ENCODE results near the gene SCNN1B.

The SCNN1B gene

DNA sequence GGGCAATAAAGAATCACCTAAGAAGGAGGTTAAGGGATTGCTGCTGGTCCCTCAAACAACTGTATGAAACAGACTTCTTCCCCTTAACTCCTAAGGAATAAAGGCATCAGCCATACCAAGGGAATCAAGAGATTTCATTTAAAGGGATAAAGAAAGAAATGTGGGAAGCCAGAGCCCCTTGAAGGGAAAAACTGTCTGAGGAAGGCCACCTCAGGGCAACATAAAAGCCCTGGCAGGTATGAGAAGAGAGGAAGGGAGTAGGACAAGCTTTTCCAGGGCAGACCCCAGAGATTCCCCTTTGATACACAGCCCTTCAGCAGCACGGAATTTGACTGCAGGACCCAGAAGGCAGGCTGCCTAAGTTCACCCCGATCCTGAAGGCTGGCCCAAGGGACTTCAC, 107.4 kb downstream of the SCNN1B start:
- no peaks in the 10 kb centered on the region for H3K79me2 ChIP-seq (ENCODE audit: insufficient read depth, low read length)
- H3K4me2 ChIP-seq (ENCODE audit: low read depth, low read length, poor library complexity, severe bottlenecking), result no peak overlapping the region
- H3K27me3 ChIP-seq (ENCODE audit: low read length), result no peaks in the 10 kb centered on the region
- H3K9me2 ChIP-seq (replicated peaks; ENCODE audit: insufficient read depth, low read length), result no peaks in the 10 kb centered on the region
- no peaks in the 10 kb centered on the region for H4K20me1 ChIP-seq (ENCODE audit: low read depth, low read length)
- H3K27ac ChIP-seq (ENCODE audit: low read depth, low read length), result no peak overlapping the region
- H3K4me3 ChIP-seq (ENCODE audit: insufficient read depth, low read length, poor library complexity, severe bottlenecking), result no peak overlapping the region
- TF ChIP-seq, protein P1, sequence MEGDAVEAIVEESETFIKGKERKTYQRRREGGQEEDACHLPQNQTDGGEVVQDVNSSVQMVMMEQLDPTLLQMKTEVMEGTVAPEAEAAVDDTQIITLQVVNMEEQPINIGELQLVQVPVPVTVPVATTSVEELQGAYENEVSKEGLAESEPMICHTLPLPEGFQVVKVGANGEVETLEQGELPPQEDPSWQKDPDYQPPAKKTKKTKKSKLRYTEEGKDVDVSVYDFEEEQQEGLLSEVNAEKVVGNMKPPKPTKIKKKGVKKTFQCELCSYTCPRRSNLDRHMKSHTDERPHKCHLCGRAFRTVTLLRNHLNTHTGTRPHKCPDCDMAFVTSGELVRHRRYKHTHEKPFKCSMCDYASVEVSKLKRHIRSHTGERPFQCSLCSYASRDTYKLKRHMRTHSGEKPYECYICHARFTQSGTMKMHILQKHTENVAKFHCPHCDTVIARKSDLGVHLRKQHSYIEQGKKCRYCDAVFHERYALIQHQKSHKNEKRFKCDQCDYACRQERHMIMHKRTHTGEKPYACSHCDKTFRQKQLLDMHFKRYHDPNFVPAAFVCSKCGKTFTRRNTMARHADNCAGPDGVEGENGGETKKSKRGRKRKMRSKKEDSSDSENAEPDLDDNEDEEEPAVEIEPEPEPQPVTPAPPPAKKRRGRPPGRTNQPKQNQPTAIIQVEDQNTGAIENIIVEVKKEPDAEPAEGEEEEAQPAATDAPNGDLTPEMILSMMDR (IDR thresholded peaks at IDR 0.05; ENCODE audit: insufficient read depth, low read length, poor library complexity, severe bottlenecking), result no peak
- no peak for TF ChIP-seq EZH2phosphoT487 (conservative IDR thresholded peaks at IDR 0.05; ENCODE audit: low read length)
- H3K9ac ChIP-seq (ENCODE audit: low read length), result no peak overlapping the region
- no peaks in the 10 kb centered on the region for H3K36me3 ChIP-seq (ENCODE audit: low read length)
- H3K9me3 ChIP-seq (ENCODE audit: insufficient read depth, low read length), result no peaks in the 10 kb centered on the region
- H3F3A ChIP-seq (ENCODE audit: insufficient read depth), result no peaks in the 10 kb centered on the region
- no peak overlapping the region for H2AFZ ChIP-seq (ENCODE audit: low read depth, low read length, severe bottlenecking)

DNA sequence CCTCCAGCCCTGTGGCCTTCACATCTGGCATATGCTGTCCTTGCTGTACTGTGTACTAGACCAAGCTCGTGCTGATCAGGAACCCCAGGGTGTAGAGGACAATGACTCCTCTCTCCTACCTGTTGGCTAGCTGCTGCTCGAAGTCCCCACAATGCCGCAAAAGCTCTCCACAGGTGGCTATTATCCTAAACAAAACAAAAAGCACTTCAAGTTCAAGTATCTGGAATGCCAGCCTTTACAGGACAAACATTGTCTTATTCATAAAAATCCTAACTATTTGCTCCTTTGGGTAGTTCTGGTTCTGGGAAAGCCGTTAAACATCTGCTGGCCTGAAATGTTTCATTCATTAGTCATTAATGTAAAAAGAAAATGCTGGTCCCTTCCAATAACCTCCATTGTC, 108.1 kb downstream of the SCNN1B start:
- no peaks in the 10 kb centered on the region for H3K9me2 ChIP-seq (replicated peaks; ENCODE audit: insufficient read depth, low read length)
- H3K9me3 ChIP-seq (ENCODE audit: insufficient read depth, low read length), result no peaks in the 10 kb centered on the region
- no peak overlapping the region for H3K27ac ChIP-seq (ENCODE audit: low read depth, low read length)

DNA sequence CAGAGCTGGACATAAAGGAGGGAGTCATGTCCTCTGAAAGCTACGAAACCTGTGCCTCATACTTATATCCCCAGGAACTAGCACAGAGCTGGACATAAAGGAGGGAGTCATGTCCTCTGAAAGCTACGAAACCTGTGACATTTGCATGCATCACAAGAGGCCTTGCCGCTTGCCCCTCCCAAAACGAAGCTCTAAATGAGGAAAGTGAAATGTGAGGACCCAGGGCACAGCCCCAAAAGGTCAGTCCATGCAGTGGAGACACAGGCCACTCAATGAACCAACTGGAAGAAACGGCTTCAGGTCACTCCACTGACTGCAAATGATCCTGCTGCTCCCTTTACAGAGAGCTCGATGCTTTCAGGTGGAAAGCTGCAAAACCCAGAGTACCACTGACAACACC, 112.6 kb downstream of the SCNN1B start:
- no peaks in the 10 kb centered on the region for H4K20me1 ChIP-seq (ENCODE audit: low read depth, low read length)
- no peak overlapping the region for H2AFZ ChIP-seq (ENCODE audit: low read depth, low read length, severe bottlenecking)
- no peaks in the 10 kb centered on the region for H3F3A ChIP-seq (ENCODE audit: insufficient read depth)
- no peaks in the 10 kb centered on the region for H3K36me3 ChIP-seq (ENCODE audit: low read length)
- no peak overlapping the region for H3K4me2 ChIP-seq (ENCODE audit: low read depth, low read length, poor library complexity, severe bottlenecking)
- no peaks in the 10 kb centered on the region for H3K9me3 ChIP-seq (ENCODE audit: insufficient read depth, low read length)
- no peaks in the 10 kb centered on the region for H3K9me2 ChIP-seq (replicated peaks; ENCODE audit: insufficient read depth, low read length)
- no peak overlapping the region for H3K4me3 ChIP-seq (ENCODE audit: insufficient read depth, low read length, poor library complexity, severe bottlenecking)
- TF ChIP-seq, protein P1 (IDR thresholded peaks at IDR 0.05; ENCODE audit: insufficient read depth, low read length, poor library complexity, severe bottlenecking), result no peak
- TF ChIP-seq EZH2phosphoT487 (conservative IDR thresholded peaks at IDR 0.05; ENCODE audit: low read length), result no peak
- no peak overlapping the region for H3K27ac ChIP-seq (ENCODE audit: low read depth, low read length)
- no peaks in the 10 kb centered on the region for H3K27me3 ChIP-seq (ENCODE audit: low read length)
- no peaks in the 10 kb centered on the region for H3K79me2 ChIP-seq (ENCODE audit: insufficient read depth, low read length)
- no peak overlapping the region for H3K9ac ChIP-seq (ENCODE audit: low read length)

More for the DNA sequence above, 108.1 kb downstream of the SCNN1B start:
- Histone ChIP-seq H3K4me2 (ENCODE audit: low read depth, low read length, poor library complexity, severe bottlenecking) (no peak overlapping the region), H3K36me3 (ENCODE audit: low read length) (no peaks in the 10 kb centered on the region), H3F3A (ENCODE audit: insufficient read depth) (no peaks in the 10 kb centered on the region), H3K27me3 (ENCODE audit: low read length) (no peaks in the 10 kb centered on the region), H3K4me3 (ENCODE audit: insufficient read depth, low read length, poor library complexity, severe bottlenecking) (no peak overlapping the region), H4K20me1 (ENCODE audit: low read depth, low read length) (no peaks in the 10 kb centered on the region), H3K79me2 (ENCODE audit: insufficient read depth, low read length) (no peaks in the 10 kb centered on the region), H2AFZ (ENCODE audit: low read depth, low read length, severe bottlenecking) (no peak overlapping the region), H3K9ac (ENCODE audit: low read length) (no peak overlapping the region)
- TF ChIP-seq, protein P1 (IDR thresholded peaks at IDR 0.05; ENCODE audit: insufficient read depth, low read length, poor library complexity, severe bottlenecking), result no peak
- no peak for TF ChIP-seq EZH2phosphoT487 (conservative IDR thresholded peaks at IDR 0.05; ENCODE audit: low read length)
